Right lung (tissue), 5 donors: Measurements from ENCODE around the gene SORBS2. TPM values are rescaled to one million over a fixed set of nuclear protein-coding genes. Genes with fewer than 3 reads are reported as not detected.

Source experiments
- DNase-seq, 2 donors: peaks; one replicate each; pipeline ENCODE4 v3.0.0-alpha.2; 2013
- polyA plus RNA-seq, 5 donors: library from polyadenylated mRNA; unstranded; fragments of 120-200 nt; gene quantifications; one replicate each; pipeline versions ENCODE4 v1.2.1 to v1.2.3, GENCODE V29; 2013; ENCODE audit warnings: inconsistent platforms in 1 of 5, low replicate concordance in 1 of 5; ENCODE audit not compliant: insufficient read length in 5 of 5, insufficient read depth in 1 of 5

SORBS2 gene
- polyA plus RNA-seq, 5 donors: 14.8 to 42.4 (median 34.0) TPM

DNA sequence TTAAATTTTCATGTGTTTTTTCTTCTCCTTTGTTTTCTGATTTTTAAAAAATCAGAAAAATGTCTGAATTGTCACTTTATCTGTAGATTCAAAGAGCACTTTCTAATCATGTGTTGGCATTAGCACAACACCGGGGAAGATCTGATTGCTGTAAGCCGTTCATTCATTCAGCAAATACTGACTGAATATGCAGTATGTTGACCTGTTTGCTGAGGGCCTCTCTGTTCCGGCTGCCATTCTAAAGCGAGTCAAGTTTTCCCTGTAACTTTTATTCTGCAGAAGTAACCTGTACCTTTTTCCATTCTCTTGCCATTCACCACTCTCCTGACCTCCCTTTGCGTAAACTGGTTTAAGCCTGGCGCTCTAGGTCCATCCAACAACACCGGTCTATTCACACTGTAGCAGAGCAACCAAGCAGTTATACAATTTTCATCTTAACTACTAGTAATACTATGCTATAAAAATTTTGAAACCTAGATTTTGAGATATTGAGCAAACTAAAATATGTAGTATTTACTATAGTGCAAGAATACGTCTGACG is 6.7 kb downstream of the SORBS2 start:
- DNase-seq: no peak

DNA sequence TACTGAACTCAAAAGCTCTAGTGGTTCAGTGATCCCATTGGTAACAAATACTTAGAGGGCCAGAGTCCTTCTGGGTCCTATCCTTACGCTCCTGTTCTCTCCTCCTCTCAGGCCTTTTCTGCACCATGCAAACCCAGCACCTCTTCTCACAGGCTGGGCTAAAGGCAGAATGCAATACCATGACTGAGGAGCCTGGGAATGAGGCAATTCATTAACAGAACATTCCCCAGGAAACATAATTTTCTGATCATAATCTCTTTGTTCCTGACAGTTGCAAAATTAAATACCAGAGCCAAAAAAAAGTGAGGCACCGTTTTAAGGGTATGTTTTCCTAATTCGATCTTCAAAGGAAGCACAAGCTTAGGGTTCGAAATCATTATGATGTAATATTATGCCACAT is 9.0 kb downstream of the SORBS2 start:
- no peak for DNase-seq

DNA sequence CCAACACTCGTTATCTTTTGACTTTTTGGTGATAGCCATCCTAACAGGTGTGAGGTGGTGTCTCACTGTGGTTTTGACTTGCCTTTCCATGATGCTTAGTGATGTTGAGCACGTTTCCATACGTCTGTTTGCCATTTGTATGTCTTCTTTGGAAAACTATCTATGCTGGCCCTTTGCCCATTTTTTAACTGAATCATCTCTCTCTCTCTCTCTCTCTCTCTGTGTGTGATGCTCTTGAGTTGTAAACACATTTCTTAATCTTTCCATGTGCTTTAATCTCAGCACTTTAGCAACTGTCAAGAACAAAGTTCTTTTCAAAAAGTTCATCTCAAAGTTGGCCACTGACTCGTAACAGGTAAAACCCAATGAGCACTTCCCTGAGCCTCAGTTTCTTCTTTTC is 10.5 kb downstream of the SORBS2 start:
- DNase-seq: no peak

DNA sequence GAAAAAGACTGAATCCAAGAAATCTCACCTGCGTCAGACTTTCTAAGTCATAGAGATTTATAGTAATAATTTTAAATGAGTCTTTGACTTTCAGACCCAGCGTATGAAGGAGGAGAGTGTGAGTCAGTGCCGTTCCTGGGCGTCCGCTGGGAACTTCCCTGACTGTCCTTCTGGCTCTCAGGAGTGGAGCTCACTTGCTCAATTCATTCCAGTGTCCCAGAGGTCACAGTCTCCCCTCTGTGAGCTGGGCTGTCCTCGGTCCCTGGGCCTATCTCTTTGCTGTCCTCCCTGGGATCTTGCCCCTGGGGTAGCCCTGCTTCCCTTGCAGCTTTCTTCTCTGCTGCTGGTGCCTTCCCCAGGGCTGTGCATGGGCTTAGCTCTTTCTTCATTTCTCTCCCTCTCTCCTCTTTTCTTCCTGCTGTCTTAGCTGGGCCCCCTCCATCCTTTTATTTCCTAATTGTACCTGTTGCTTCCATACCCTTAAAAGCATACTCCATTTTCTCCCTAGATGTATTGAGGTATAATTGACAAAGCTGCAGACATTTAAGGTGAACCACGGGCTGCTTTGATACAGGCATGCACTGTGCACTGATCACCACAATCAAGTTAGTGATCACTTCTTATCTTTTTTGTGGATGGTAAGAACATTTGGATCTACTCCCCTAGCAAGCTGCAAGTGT is 11.6 kb downstream of the SORBS2 start:
- DNase-seq: no peak

DNA sequence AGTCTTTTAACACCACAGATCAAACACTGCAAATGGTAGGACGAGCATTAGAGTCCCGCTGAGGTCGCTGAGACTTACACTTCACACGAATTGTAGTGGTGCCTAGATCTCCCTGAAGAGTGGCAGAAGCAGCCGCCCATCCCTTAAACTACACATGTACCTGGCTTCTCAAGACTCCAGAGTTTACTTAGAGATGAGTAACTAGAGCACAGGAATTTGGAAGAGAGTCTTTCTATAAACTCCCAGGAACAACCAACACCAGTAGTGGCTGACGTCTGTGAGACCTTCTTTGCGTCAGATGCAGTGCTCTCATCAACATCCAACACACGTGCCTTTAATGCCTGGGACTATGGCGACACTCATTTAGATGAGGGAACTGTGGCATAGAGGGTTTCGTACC is 12.6 kb downstream of the SORBS2 start:
- no peak for DNase-seq

DNA sequence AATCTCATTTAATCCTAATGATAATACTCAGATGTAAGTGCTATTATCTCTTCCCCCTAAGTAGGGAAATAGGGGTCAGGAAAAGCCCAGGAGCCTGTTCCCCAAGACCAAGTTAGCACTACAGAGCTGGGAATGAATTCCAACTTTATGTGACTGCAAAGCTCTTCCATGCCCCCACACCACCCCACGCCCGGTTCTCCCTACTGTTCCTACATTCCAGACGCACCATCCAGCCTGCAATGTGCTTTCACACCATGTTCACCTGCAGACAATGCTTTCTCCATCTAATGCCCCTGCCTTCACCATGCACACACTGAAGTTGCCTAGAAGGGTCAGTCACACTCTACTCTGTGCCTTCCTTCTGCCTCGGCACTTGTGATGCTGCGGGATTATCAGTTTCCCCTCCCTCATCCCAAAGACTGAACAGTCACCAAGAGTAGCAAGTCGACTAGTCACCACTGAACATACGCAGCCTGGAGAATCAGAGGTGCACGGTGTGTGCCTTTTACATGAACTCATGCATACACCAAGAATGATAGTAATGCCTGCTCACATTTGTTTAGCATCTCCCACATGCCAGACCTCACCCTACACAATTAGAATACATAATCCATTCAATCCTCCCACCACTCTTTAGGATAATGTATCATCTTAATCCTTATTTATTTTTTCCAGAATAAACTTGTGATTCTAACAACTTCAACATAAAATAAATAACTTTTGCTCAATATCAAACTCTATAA is 14.2 kb downstream of the SORBS2 start:
- DNase-seq: no peak

DNA sequence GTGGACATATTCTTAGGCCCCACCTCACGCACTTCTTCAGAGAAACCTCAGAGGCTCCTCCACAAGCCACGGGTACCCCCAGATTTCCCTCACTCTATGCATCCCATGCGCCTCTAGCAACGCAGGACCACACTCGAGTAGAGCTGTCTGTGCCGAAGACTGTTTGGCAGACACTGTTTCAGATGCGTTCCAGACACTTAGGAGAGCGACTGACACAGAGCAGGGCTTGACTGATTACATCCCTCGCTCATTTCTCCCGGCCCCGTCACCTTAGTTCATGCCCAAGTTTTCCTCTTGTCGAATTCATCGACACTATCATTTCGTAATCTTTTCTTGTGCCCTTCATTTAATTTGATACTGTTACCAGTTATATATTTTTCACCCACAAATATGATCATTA is 15.0 kb downstream of the SORBS2 start:
- no peak for DNase-seq

DNA sequence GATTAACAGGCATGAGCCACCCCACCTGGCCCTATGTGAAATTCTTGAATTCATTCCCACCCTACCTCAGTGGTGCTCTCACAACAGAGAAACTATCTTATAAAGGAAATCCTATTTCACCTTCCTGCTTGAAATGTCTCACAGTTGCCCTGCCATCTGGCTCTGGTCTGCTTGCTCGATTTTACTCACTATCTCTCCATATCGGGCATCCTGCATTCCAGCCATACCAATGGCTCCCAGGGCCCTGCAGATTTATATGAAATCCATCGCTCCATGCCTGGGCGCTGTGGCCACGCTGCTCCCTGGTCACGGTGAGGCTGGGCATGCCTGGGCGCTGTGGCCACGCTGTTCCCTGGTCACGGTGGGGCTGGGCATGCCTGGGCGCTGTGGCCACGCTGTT is 15.8 kb downstream of the SORBS2 start:
- no peak for DNase-seq

DNA sequence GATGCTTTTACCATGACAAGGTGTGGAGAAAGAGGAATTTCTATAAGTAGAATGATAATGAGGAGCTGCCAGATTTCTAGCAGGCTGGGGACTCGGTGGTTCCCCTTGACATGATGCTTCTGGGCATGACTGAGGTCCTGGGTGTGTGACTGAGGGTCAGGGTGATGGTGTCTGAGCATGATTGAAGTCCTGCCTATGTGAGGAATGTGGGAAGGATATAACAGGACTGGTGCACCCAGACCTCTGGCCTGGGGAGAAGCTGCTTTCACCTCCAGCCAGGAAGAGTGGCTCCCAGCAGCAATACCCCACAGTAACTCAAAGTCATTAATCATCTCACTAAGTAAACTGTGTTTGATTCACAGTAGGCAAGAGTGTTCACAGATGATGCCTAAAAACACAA is 17.4 kb downstream of the SORBS2 start:
- DNase-seq: no peak

DNA sequence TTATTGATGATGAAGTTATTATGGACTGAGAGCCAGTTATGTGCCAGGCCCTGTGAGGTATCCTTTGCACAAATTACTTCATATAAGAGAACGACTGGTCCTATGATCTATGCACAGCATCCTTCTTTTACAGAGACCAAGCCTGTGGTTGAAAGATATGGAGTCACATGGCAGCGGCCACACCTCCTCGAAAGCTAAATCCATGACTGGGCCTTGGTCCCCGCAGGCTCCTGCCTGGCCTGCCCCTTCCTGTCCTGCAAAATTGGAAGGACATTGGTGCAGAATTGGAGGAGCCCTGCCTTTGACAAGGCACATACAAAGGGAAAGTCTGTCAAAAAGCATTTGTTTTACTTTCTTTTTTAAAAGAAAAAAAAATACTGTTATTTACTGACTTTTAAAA is 18.3 kb downstream of the SORBS2 start:
- DNase-seq: no peak

DNA sequence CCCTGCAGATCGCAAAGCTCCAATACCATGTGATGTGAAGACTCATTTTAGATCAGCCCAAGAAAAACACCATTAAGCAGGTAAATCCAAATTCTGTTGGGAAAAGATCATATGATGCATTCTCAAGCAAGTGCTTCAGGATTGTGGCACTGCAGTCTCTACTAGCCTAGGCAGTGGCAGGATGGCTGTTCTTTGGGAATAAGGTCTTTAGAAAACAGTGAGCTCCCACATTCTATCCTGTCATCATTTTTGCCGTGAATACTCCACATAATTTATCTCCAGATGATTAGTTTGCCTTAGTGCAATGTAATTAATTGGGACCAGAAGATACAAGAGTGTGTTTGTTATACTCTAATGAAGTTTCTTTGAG is 18.9 kb downstream of the SORBS2 start:
- DNase-seq: no peak

DNA sequence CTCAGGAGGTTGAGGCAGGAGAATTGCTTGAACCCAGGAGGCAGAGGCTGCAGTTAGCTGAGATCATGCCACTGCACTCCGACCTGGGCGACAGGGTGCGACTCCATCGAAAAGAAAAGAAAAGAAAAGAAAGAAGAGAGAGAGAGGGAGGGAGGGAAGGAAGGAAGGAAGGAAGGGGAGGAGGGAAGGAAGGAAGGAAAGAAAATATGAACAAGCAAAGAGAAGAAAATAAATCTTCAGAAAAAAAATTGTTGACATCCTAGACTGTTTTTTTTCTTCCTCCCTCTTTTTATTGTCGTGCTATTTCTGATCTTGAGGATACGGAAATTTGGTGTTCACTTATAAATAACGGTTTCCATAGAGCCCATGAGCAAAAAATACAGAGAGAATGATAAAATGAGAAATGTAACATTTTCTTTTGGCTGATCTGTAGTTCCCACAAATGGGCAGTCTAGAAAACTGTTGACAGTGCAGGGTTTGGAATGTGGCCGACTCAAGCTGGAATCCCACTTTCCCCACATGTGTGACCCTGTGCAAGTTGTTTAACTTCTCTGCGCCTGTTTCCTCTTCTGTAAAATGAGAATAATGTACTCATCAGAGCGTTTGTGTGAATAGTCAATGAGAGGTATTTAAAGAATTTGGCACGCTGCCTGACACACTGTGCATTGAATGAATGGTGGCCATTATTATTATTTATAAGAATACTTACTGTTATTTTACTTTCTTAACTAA is 19.4 kb downstream of the SORBS2 start:
- DNase-seq: peak; percentile 27 to 48

DNA sequence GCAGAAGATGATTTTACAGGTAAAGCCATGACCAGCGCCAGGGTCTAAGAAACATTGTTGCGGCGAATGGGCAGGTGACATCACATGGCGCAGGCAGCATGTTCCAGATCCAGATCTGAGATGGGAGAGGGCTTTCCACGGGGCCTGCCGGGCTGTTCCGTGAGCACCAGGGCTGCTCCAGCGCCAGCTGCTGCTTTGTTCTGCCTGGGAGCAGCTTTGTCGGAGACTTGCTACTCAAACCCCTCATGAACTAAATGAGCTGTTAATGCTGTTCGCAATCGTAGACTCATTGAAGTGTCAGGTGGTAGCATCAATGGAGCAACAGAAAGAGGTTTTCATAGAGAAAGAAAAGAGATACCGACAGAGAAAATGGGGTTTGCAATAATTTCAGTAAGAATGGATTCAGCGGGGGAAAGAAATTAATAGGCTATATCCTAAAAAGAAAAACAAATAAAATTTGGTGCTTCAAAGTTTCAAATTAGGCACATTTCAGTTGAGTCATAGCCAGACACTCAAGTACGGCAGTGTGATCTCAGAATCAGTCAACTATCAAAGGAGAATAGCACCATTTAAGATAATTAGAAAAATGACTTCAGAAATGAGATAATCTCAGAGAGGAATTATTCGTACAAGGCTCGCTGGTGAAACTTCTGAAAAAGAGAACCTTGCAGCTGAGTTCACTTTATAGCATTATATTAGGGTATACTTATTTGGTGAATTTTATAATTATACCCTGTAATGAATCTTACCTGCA is 23.9 kb downstream of the SORBS2 start:
- DNase-seq: no peak

DNA sequence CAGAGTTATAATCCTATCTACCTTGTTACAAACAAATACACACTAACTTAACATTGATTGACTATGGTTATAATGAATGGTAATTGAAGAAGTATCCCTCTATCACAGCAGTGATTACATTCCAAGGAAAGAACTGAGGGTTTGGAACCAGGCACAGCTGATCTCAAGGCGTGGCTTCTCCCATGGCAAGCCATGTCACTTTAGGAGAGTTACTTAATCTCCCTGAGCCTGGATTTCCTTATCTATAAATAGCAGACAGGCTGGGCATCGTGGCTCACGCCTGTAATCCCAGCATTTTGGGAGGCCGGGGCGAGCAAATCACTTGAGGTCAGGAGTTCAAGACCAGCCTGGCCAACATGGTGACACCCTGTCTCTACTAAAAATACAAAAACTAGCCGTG is 25.6 kb downstream of the SORBS2 start:
- DNase-seq: no peak

DNA sequence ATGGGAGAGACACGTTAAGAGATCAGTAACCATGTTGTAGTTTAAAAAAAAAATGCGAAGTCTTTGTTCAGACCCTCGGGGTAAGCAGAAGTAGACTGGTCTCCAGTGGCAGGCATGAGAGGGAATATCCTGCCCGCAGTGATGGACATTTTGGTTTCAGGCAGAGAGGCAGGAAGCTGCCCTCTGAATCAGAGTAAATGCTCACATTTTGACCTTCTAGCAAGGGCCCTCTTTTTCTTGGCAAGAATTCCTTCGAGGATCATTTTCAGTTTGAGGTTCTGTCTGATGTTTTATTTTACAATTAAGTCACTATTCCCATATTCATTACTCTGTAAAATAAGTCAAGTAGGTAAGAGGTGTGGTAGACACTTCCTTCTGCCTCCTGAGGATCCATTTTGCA is 28.4 kb downstream of the SORBS2 start:
- no peak for DNase-seq

DNA sequence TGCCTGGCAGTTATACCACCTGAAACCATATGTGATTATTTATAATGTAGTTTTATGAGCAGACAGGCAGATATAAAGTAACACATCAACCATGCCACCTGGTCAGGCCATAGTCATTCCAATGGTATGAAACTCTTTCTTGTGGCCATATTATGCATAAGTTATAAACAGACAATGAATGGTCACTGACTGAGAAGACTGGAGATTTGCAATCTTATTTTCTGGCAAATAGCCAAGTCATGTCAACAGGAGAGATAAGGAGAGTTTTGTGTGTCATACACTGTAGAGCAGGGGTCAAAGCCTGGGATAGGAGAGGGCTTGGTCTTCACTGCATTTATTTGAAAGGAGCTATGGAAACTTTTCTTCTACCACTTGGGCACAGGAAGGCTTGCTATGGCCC is 29.5 kb downstream of the SORBS2 start:
- no peak for DNase-seq

DNA sequence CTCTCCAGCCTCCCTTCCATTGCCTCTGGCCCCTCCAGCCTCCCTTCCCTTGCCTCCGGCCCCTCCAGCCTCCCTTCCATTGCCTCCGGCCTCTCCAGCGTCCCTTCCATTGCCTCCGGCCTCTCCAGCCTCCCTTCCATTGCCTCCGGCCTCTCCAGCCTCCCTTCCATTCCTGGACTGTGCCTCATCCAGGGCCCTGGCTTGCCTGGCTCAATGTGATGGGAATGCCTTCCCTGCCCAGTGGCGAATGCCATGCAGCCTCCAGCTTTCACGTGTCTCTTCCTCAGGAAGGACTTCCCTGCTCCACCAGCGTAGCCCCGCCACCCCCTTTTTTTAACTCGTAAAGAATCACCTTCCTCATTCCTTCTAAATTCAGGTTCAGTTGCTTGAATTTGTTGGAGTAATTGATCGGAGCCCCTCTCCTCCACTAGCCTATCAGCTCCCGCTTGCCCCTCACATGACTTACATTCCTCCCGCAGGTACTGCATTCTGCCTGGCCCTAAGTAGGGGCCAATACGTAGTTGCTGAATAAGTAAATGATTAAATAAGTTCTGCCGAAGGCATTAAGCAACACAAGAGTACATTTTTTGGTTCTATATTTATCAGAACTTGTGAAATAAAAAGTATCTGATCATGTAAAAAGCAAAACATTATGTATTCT is 30.3 kb downstream of the SORBS2 start:
- DNase-seq: no peak

DNA sequence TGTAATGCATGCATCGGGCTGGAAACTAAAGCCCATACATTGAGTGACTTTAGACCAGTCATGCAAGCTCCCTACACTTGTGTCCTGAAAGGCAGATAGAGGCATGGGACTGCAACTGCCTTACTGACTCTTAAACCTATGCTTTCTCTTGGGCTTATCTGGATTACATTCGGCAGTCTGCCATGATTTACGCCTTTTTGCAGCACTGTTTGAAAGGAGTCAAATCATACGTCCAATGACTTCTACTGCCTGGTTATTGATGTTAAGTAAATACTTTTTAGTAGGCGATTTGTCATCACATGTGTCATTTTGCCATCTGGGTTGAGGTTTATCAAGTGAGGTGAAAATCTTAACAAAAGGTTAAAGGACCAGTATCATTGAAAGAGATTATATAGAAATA is 31.5 kb downstream of the SORBS2 start:
- no peak for DNase-seq

DNA sequence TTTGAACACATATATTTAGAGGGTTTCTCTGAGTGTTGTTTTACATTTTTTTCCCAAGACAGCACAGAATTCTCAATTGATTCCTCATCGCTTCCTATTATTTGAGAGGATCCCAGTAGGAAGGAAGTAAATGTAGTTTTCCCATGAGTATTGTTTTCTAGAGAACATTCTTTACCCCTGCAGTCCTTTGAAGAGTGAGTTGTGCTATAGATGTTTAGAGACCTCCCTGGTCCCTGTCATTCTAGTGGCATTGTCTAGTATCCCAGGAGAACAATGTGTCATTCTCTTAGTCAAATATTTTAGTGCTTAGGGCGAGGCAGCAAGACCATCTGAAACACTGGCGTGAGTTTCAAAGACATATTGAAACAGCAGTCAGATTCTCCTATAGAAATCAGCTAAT is 32.5 kb downstream of the SORBS2 start:
- no peak for DNase-seq

DNA sequence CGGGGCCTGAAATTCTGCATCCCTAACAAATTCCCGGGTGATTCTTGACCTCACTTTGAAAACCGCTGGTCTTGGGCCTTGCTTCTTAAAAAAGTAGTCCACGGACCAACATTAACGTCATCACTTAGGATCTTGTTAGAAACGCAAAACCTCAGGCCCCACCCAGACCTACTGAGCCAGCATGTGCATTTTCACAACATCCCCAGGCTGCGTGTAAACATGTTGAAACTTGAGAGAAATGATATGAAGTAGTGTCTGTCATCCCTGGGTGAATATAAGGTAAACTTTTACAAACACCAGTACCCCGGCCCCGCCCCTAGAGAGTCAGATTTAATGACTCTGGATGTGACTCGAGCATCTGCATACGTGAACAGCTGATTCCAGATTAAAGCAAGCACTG is 33.7 kb downstream of the SORBS2 start:
- DNase-seq: no peak

DNA sequence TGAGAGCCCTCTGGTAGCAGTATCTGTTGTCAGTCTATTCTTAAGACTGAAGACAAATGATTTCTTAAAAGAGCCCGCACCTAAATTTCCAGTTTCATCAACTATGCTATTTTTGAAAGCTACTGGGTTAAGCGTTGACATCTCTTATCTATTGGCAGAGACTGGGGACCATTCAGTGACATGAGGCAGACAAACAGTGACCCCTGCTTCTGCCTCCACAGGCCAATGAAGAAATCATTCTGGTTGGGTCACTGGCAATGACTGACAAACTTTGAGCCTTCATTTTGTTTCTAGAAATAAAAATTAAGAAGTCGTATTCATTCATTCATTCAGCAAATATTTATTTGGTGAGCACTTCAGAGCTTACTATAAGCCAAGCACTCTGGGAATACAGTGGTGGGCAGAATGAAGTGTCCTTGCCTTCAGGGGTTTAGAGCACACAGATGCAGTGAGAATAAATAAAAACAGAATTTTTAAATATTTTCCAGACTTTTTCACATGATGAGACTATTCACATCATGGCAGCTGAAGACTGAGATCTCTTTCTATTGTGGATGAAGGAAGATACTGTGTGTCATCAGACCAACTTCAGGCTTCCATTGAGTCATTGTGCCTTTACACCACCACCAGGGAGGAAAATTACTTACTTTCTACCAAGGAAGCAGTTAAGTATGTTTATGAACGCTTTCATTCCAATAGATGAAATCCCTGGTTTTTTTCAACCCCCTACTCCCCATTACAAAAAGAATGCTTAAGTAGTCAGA is 36.0 kb downstream of the SORBS2 start:
- no peak for DNase-seq
